Putamen (tissue), 1 donor: ENCODE measurements around the gene FAR2.
"Not testable (repeated sequence)": the region's sequence is repeated elsewhere in the genome, so short reads cannot be mapped to it uniquely, and the experiment has no call there.

Experiments used
- DNase-seq: peaks from one replicate; pipeline ENCODE4 v3.0.0-alpha.2; 2016; ENCODE audit warnings: low spot score

FAR2 gene

GRCh38 chr12:29322157-29322556 lies 173.1 kb downstream of the FAR2 start:
- DNase-seq = no peak

- DNase-seq = no peak
Observed at GRCh38 chr12:29329411-29329810, 180.3 kb downstream of the FAR2 start.

- DNase-seq = no peak
Observed at GRCh38 chr12:29333178-29333577, 184.1 kb downstream of the FAR2 start.

GRCh38 chr12:29334937-29335336 lies 185.9 kb downstream of the FAR2 start:
- DNase-seq = no peak

- no peak for DNase-seq
Observed at GRCh38 chr12:29337325-29337724, 188.2 kb downstream of the FAR2 start.

GRCh38 chr12:29343022-29343799 lies 194.1 kb downstream of the FAR2 start:
- no peak for DNase-seq

DNA sequence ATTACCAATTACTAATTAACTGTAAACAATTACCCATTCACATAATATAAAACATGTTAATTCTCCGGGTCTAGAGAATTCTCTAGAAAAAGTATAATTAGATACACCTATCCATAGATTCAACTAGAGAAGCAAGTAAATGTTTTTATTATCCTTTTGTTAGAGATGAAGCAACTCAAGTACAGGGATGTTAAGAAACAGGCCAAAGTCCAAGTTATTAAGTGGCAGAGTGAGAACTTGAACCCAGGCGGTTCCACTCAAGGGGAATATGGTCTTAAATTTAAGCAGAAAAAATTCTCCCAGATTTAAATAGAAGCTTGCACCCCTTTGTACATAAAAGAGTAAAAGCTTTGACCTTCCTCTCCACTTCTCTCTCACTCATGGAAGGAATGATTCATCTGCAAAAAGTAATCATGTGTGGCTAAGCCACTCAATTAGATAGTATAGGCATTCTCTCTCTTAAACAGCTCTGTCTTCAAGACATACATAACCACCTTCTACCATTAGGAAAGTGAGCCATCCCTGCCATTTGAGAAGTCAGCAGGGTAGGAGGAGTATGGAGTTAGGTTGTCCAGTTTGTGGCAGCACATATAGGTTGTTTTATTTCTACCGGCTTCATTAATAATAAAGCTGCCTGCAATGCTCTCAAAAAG lies 197.8 kb downstream of the FAR2 start:
- no peak for DNase-seq

DNA sequence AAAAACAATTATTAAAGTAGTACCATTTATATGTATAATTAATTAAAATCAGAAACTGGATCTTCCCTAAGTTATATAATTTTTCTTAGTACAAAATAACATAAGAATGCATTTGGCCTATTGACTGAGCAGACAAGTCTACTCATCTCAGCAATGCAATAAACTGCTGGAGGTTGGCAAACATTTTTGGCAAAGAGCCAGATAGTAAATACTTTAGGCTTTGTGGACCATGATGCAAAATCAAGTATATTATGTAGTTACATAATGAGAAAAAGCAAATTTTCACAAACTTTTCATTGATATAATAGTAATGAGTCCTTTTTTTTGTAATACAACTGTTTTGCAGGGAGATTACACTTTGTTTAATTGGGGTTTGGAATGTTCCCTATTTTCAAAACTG lies 201.0 kb downstream of the FAR2 start:
- DNase-seq = no peak

DNA sequence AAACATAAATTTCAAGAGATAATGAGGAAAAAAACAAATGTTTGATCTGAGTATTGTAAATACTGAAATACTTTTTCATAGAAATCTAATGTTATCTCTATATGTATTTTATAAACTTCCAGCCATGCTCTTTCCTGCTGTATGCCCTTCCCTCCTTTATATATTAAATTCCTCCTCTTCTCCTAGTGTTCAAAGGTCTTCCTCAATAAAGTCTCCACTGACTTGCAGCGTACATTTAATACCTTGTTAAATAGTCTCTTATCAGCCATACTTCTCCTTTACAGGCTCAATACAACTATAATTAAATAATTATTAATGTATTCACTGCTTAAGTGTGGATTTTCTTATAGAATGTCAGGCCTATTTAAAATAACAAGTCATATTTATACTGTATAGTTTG lies 205.9 kb downstream of the FAR2 start:
- DNase-seq = no peak

- DNase-seq = no peak
Observed at GRCh38 chr12:29365091-29365490, 216.0 kb downstream of the FAR2 start.

DNA sequence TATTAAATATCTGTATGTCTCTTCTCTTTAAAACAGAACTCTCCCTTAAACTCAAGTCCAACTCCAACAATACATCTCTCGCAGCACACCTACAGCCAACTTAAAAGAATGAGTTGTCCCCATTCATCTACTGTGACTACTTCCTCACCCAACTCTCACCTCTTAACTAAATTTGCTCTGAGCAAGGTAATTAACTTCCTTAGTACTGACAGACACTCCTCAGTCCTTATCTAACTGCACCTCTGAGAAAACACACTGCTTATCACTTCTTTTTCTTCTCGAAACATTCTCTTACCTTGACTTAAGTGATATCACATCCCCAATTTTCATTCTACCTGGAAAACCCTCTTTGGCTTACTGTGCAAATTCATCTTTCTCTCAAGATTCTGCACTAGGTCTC lies 224.9 kb downstream of the FAR2 start:
- no peak for DNase-seq

GRCh38 chr12:29374913-29375312 lies 225.8 kb downstream of the FAR2 start:
- no peak for DNase-seq

DNA sequence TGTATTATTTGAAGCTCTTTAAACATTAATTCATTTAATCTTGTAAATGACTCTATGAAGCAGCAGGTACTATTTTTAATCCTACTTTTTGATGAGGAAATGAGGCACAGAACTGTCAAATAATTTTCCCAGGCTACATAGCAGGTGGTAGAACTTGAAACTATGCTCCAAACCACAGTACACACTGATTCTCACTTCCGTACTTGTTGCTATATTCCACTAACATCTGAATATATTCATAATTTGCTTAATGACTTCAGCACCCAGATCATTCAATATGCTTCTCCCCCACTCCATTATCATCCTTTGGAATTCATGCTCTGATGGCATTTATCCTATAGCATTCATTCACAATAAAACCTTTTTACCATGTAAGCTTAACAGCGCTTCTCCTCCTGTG lies 227.0 kb downstream of the FAR2 start:
- no peak for DNase-seq

DNA sequence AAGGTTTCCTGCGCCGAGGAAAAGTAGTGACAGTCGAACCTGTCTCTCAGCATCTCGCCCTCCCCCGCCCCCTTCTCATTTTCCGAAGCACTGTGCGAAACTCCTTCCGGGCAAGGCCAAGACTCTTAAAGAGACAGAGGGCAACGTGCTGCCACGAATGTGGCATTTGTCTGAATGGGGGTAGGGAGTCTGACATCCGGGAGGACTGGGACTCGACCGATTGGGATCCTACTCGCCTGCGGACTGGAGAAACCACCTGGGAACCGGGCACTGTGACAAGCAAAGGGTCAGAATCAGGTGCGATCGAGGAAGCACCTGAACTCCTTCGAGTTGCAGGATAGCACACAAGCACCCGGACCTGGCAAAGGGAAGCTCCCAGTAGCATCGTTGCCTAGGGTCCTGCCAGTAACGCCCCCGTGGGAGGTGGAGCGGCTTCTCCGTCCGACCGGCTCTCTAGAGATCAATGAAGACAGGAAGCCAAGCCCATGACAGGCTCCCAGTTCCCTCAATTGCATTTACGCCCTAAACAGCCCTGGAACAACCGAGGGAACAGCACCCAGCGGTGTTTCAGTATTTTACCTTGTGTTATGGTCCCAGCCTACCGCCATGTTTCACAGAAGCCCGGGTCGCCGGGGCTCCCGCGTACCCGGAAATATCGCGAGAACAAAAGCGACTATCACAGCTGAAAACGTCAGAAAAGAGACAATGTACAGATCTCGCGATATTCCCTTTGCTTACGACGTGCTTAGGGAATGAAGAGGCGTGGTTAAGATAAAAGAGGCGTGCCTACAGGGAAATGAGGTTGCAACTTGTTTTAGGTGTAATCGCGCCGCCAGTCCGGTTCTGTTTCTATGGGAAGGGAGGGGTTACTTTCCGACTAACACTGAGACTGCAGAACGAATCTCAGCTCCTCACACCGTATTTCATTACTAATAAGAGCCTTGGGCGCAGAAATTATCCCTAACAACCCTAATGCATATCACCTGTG lies 231.8 kb downstream of the FAR2 start, which contains the start of gene ERGIC2:
TSS of gene ERGIC2 (minus strand) at position 637 of the 988 bp plus-strand sequence. CDS start 9,539 bp downstream, outside the sequence.
- DNase-seq = peak; percentile 95

GRCh38 chr12:29382251-29382650 lies 233.2 kb downstream of the FAR2 start:
- DNase-seq = no peak

GRCh38 chr12:29385194-29385593 lies 236.1 kb downstream of the FAR2 start:
- DNase-seq = not testable (repeated sequence)
